ENCODE measurements around the gene CDH23. TPM values are rescaled to one million over a fixed set of nuclear protein-coding genes. Genes with fewer than 3 reads are reported as not detected.
"Not testable (repeated sequence)": the region's sequence is repeated elsewhere in the genome, so short reads cannot be mapped to it uniquely, and the experiment has no call there.

CDH23 gene
- 20.9 TPM for total RNA-seq

GRCh38 chr10:71396711-71397295, at the start of gene CDH23:
Gene CDH23 (plus strand): TSS chr10:71396920. CDS start chr10:71439832, 42,912 bp downstream.
- DNase-seq (ENCODE audit: low spot score) = peak; percentile 71
- ATAC-seq = peak; percentile 80

DNA sequence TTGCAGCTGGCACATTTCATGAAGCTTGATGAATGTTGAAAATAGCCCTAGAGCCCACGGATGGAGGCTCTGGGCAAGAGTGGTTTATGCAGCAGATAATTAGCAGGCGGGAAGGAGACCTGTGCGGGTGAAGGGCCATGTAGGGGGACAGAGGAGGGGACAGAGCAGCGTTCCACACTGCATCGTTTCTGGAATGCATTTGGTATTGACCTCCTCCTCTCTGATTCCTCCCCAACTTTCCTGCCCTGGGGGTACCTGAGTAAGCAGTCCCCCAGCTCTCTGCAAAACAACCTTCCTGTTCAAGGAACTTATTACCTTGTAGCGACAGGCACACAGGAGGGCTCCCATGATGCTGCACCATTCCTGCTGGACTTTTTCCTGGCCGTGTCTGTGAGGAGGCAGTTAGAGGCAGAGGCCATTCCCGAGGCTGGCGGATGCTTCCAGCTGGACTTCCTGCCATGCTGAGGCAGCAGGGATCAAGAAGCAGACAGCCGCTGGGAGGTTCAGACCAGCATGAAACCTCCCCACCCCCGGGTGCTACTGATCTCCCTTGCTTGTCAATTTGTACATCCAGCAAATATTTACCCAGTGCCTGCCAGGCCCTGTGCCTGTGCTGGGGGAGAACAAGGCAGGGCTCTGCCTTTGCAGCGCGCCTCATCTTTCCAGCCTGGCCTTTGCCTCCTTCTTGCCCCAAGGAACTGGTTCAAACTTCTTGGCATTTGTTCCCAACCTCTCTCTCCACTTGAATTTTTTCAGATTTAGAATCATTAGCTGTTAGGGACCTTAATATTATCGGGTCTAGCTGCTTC, 48.9 kb upstream of the CDH23 start:
- DNase-seq (ENCODE audit: low spot score) = peak; percentile 91
- ATAC-seq = peak; percentile 81

- DNase-seq (ENCODE audit: low spot score) (no peak), ATAC-seq (no peak)
Observed at GRCh38 chr10:71348850-71349249, 47.9 kb upstream of the CDH23 start.

DNA sequence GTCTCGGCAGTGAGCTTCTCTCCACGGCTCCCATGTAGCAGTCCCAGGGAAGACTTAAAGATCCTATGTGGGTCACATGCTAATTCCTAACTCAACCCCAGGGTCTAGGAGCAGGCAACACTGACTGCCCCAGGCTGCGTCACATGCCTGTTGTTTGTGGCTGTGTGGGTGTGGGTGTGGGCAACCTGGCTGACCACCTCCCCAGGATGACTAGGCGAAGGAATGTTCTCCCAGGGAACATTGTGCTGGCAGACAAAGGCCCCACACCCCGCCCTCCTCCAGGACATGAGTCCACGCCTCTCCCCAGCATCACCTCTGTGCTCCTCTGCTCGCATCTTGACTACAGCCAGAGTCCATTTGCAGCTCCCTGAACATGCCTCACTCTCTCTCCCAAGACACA, 47.3 kb upstream of the CDH23 start:
- DNase-seq (ENCODE audit: low spot score) = no peak
- no peak for ATAC-seq

DNA sequence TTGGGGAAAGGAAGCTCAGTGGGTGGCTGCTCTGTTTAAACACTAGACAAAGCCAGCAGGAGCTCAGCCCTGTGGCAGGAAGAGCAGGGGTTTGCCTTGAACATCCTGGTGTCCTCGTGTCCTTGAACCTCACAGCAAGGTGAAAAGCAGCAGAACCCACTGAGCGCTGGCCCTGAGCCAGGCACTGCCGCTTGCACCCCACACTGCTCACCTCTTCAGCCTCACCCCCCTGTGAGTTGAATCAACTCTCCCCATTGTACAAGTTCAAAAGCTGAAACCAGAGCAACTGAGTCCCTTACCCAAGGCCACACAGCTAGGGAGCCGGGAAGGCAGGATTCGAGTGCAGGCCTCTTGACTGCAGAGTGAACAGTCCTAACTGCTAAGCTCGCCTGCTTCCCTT, 45.6 kb upstream of the CDH23 start:
- DNase-seq (ENCODE audit: low spot score) (no peak), ATAC-seq (no peak)

- ATAC-seq (peak; percentile 85), DNase-seq (ENCODE audit: low spot score) (peak; percentile 93)
Observed at GRCh38 chr10:71351628-71352319, 44.9 kb upstream of the CDH23 start.

DNA sequence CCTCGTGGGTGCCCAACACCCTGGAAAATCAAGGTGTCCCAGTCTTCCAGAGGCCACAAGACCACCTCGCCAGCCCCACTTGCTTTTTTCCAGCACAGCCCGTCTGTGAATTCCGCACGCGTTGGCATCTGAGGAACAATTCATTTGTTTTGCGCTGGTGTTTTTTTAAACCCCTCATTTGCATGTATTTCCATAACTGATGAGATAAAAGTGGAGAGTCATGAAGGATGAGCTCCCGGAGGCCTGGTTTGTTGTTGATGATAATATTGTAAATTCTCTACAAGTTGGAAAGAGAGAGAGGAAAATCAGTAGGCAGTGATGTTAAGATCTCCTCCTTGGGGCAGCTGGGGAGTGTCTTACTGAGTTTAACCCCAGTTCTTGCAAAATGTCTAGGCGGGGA, 43.1 kb upstream of the CDH23 start:
- ATAC-seq (no peak), DNase-seq (ENCODE audit: low spot score) (no peak)

- no peak for DNase-seq (ENCODE audit: low spot score)
- ATAC-seq = no peak
Observed at GRCh38 chr10:71354776-71355175, 41.9 kb upstream of the CDH23 start.

GRCh38 chr10:71355886-71356285, 40.8 kb upstream of the CDH23 start:
- DNase-seq (ENCODE audit: low spot score) (no peak), ATAC-seq (no peak)

GRCh38 chr10:71357792-71358265, 38.9 kb upstream of the CDH23 start:
- DNase-seq (ENCODE audit: low spot score) (no peak), ATAC-seq (no peak)

- no peak for DNase-seq (ENCODE audit: low spot score)
- no peak for ATAC-seq
Observed at GRCh38 chr10:71358277-71358676, 38.4 kb upstream of the CDH23 start.

GRCh38 chr10:71358906-71359305, 37.8 kb upstream of the CDH23 start:
- not testable (repeated sequence) for ATAC-seq

DNA sequence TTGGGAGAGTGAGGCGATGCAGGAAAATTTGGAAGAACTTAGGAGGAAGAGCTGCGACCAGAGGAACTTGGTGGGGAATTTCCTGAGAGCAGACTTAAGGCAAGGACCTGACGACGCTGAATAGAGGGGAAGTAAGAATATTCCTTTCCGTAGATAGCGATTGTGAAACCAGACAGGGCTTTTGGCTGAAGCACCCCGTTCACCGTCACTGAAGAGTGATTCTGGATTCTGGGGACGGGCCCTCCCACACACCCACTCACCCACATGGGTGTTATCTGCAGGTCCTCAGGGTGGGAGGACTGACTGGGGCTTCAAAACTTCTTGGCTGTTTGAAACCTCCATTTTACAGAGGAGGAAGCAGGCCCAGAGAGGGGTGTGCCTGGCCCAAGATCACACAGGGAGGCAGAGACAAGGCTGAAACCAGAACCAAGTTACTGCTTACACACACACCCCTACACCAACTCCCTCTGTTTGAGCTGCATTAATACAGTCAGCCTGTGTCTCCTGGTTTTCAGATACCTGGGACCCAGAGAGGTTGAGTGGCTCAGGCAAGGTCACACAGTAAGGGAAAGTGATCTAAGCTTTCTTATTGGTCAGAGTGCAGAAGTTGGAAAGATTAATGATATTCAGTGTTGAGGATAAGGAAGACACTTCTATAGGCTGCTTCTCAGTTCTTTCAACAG, 37.2 kb upstream of the CDH23 start:
- no peak for DNase-seq (ENCODE audit: low spot score)
- peak; percentile 33 for ATAC-seq

More at GRCh38 chr10:71358906-71359305, 37.8 kb upstream of the CDH23 start:
- not testable (repeated sequence) for DNase-seq (ENCODE audit: low spot score)

GRCh38 chr10:71360735-71361134, 36.0 kb upstream of the CDH23 start:
- no peak for ATAC-seq
- no peak for DNase-seq (ENCODE audit: low spot score)

GRCh38 chr10:71361581-71361980, 35.1 kb upstream of the CDH23 start:
- DNase-seq (ENCODE audit: low spot score) = no peak

GRCh38 chr10:71362141-71362540, 34.6 kb upstream of the CDH23 start:
- ATAC-seq = no peak
- no peak for DNase-seq (ENCODE audit: low spot score)

More at GRCh38 chr10:71361581-71361980, 35.1 kb upstream of the CDH23 start:
- no peak for ATAC-seq

DNA sequence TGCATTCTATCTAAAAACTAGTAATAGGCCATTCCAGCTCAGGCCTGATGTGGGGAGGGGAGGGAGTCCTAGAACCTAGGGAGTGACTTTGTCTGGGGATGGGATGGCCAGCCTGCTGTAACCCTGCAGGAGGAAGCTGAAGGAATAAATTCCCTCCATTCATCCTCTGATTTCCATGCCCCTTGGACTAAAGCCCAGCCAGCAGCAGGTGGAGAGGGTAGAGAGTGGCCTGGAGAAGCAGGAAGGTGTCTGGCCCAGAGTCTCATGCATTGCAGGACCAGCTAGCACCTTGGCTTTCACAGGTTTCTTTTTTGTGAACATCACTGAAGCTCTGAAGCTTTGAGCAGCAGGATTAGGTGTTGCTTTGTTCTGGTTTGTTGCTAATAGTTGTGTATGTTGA, 32.8 kb upstream of the CDH23 start:
- DNase-seq (ENCODE audit: low spot score) = no peak
- no peak for ATAC-seq

- ATAC-seq = no peak
Observed at GRCh38 chr10:71365366-71365765, 31.4 kb upstream of the CDH23 start.

DNA sequence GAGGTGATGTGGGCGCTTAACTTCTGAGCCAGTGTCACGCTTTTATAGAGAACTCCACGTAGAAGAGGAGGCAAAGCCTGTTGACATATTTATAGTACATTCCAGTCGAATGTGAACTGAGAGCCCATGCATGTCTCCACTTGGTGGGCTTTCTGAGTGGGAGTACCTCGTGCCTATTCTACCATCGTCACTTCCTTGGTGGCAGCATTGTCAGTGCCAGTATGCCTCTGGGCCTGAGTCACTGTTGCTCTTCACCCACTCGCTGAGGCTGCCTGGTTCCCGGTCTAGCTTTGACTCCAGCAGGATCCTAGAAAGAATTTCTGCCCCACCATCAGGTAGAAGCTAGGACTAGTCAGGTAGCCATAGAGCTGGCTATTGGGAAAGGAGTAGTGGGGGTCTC, 30.0 kb upstream of the CDH23 start:
- ATAC-seq (no peak), DNase-seq (ENCODE audit: low spot score) (no peak)

More at GRCh38 chr10:71365366-71365765, 31.4 kb upstream of the CDH23 start:
- no peak for DNase-seq (ENCODE audit: low spot score)

DNA sequence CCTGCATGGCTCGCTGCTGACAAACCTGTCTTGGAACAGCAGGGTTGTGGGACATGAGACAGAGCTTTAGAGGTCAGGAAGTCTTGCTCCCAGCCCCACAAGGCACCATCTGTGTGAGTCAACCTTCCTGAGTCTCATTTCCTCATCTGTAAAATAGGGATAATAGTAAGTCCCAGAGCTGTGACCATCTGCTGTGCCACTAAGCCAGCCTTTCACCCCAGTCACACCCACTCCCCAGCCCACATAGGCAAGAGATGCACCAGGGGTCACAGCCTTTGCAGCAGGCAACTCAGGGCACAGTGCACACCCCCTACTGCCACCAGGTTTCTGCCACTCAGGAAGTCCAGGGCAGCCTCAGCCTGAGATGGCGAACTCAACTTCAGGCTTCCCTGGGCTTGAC, 29.4 kb upstream of the CDH23 start:
- no peak for DNase-seq (ENCODE audit: low spot score)
- peak; percentile 44 for ATAC-seq

DNA sequence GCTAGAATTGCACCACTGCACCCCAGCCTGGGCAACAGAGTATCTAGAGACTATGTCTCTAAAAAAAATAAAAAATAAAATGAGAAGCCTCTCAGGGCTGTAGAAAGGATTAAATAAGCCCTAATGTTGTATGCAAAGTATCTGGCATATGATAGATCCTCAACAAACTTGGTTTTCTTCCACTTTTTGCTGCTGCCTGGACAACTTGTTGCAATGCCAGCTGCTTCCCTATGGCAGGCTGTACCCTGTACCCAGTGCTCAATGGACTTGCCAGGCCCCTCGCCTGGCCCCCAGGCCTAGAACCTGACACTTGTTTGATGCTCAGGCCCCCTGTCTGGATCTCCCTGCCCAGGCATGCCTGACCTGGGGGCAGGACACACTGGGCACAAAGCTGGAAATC, 28.5 kb upstream of the CDH23 start:
- ATAC-seq (no peak), DNase-seq (ENCODE audit: low spot score) (no peak)

Measured in left lobe of liver (tissue), 2 donors.